Adrenal gland (tissue), 12 donors: ENCODE results near the gene CYTH3. TPM values are rescaled to one million over a fixed set of nuclear protein-coding genes. Genes with fewer than 3 reads are reported as not detected.

Experiments used
- DNase-seq, 7 donors: peaks; one replicate each; pipeline ENCODE4 v3.0.0-alpha.2; 2019 to 2020
- H3K27ac ChIP-seq, 5 donors: fragments of 200-600 bp; sonication (generic) in 4 of 5; 1 replicate in 3 of 5; 2 replicates in 2 of 5; pipeline versions ENCODE4 v1.5.1 to v1.8.0; 2016 to 2020; ENCODE audit warnings: mild to moderate bottlenecking in 1 of 5
- H3K27me3 ChIP-seq: fragments of 200-600 bp; 2 replicates; pipeline ENCODE4 v1.8.0; 2021
- H3K36me3 ChIP-seq, 2 donors: fragments of 200-600 bp; replicated peaks in 1 of 2; 1 replicate in 1 of 2; 2 replicates in 1 of 2; pipeline versions ENCODE4 v1.5.1 to v1.8.0; 2018 to 2022
- H3K4me1 ChIP-seq, 2 donors: fragments of 200-600 bp; replicated peaks in 1 of 2; 1 replicate in 1 of 2; 2 replicates in 1 of 2; pipeline versions ENCODE4 v1.5.1 to v1.8.0; 2018 to 2021
- H3K4me3 ChIP-seq, 4 donors: fragments of 200-600 bp; sonication (generic) in 3 of 4; one replicate each; pipeline ENCODE4 v1.5.1; 2016 to 2018
- H3K9me3 ChIP-seq, 3 donors: fragments of 200-600 bp; sonication (generic) in 1 of 3; replicated peaks in 1 of 3; 1 replicate in 2 of 3; 2 replicates in 1 of 3; pipeline versions ENCODE4 v1.5.1 to v1.8.0; 2016 to 2021
- CTCF ChIP-seq, 6 experiments: fragments of 450-650 bp in 4 of 6; fragments of 200-600 bp in 2 of 6; sonication (generic) in 1 of 6; IDR thresholded peaks; 1 replicate in 5 of 6; 2 replicates in 1 of 6; pipeline versions ENCODE4 v1.5.1 to v1.8.0; 2016 to 2021; ENCODE audit warnings: antibody characterized with exemption in 6 of 6, mild to moderate bottlenecking in 2 of 6, moderate library complexity in 1 of 6
- POLR2A ChIP-seq, 2 donors: fragments of 450-650 bp; IDR thresholded peaks; one replicate each; pipeline ENCODE4 v1.6.1; 2017; ENCODE audit warnings: antibody characterized with exemption in 2 of 2, mild to moderate bottlenecking in 2 of 2, moderate library complexity in 1 of 2
- WGBS, 4 donors: extraction: QIAGEN DNeasy Blood & Tissue Kit in 2 of 4; methylation state at CpG; one replicate each; pipeline versions ENCODE4 v1.1.5 to v1.1.7; 2013 to 2017; 5-methylcytosine and 5-hydroxymethylcytosine counted together
- intact Hi-C, 2 donors: fragments of 100-400 bp; cut with DNase I; formaldehyde crosslinking; loops; one replicate each; pipeline versions ENCODE4 v1.14.1 to v1.15.0; 2022 to 2023
- polyA plus RNA-seq, 3 donors: library from polyadenylated mRNA; stranded (reverse); fragments of 200-250 nt in 2 of 3; fragments of 350-450 nt in 1 of 3; fragmentation: Illumina TruSeq in 1 of 3; extraction: RNeasy Lipid Tissue Mini Kit (QIAGEN cat#74804) in 1 of 3; gene quantifications; one replicate each; pipeline ENCODE4 v1.2.3, GENCODE V29; 2013 to 2014
- total RNA-seq, 9 donors: library from RNA; depleted of rRNA in 4 of 9; stranded (reverse); fragments of >200 nt in 4 of 9; fragments of 120-200 nt in 1 of 9; fragmentation: NEBNext Ultra II Directional in 1 of 9; extraction: Animal tissue kit (Norgen Biotek cat#: 25700) in 1 of 9; gene quantifications; one replicate each; pipeline versions ENCODE4 v1.1.0 to v1.2.4, GENCODE V29; 2013 to 2023
- donor health status: healthy with polysubstance abuse.
- donor health status: Bipolar disorder and iron deficiency.
- donor health status: DM: yes; HTN: yes; CAD: no.
- donor health status: DM: no; HTN: no; CAD: no.
- donor health status: DM: no; HTN: no; CAD: no.
- donor health status: DM: yes; HTN: yes; CAD: no.

The CYTH3 gene
- total and polyA plus RNA-seq, 12 donors, result 7.9 to 34.3 (median 17.0) TPM

GRCh38 chr7:6188389-6188788 is 84.0 kb downstream of the CYTH3 start:
- H3K27me3 ChIP-seq, result no peaks in the 10 kb centered on the region
- intact Hi-C loops, result no loop called here
- no peak overlapping the region for H3K27ac ChIP-seq
- no peaks in the 10 kb centered on the region for H3K4me1 ChIP-seq
- peaks cover 0 to 8% of the 10 kb centered on the region in 2 donors for H3K36me3 ChIP-seq
- TF ChIP-seq CTCF (IDR thresholded peaks at IDR 0.05) (no peak), POLR2A (IDR thresholded peaks at IDR 0.05) (no peak)
- DNase-seq, result peak in 1 of 7 donors; percentile 38
- no peak overlapping the region for H3K4me3 ChIP-seq
- H3K9me3 ChIP-seq, result no peaks in the 10 kb centered on the region
- WGBS, 4 donors, result 87 to 94% (median 93%) methylated on average over 5 of the region's 5 CpGs

GRCh38 chr7:6186577-6186976 is 85.8 kb downstream of the CYTH3 start:
- TF ChIP-seq POLR2A (IDR thresholded peaks at IDR 0.05), result no peak
- intact Hi-C loops, result no loop called here
- Histone ChIP-seq H3K4me3 (no peak overlapping the region), H3K36me3 (peaks cover 0 to 8% of the 10 kb centered on the region in 2 donors), H3K4me1 (no peaks in the 10 kb centered on the region), H3K27ac (no peak overlapping the region), H3K27me3 (no peaks in the 10 kb centered on the region), H3K9me3 (no peaks in the 10 kb centered on the region)
- WGBS, 4 donors, result 68 to 81% (median 80%) methylated on average over 11 of the region's 11 CpGs
- DNase-seq, result peak in 1 of 7 donors; percentile 11

- Histone ChIP-seq H3K9me3 (no peaks in the 10 kb centered on the region), H3K36me3 (peaks cover 0 to 8% of the 10 kb centered on the region in 2 donors), H3K4me3 (no peak overlapping the region), H3K27ac (no peak overlapping the region), H3K27me3 (no peaks in the 10 kb centered on the region), H3K4me1 (peaks cover 10 to 12% of the 10 kb centered on the region in 2 donors)
- no peak for DNase-seq
- intact Hi-C loops, result no loop called here
- WGBS, 4 donors, result 89 to 92% (median 90%) methylated on average over 10 of the region's 10 CpGs
- TF ChIP-seq CTCF (IDR thresholded peaks at IDR 0.05) (no peak), POLR2A (IDR thresholded peaks at IDR 0.05) (no peak)
Measured at GRCh38 chr7:6182993-6183392, 89.4 kb downstream of the CYTH3 start.

- WGBS, 4 donors, result 66 to 81% (median 75%) methylated on average over 1 of the region's 1 CpG
- peaks cover 0 to 6% of the 10 kb centered on the region in 2 donors for H3K36me3 ChIP-seq
Measured at GRCh38 chr7:6181136-6181535, 91.3 kb downstream of the CYTH3 start.

More at GRCh38 chr7:6181136-6181535, 91.3 kb downstream of the CYTH3 start:
- Histone ChIP-seq H3K9me3 (no peaks in the 10 kb centered on the region), H3K27me3 (no peaks in the 10 kb centered on the region), H3K4me1 (peaks cover 15 to 16% of the 10 kb centered on the region in 2 donors), H3K27ac (no peak overlapping the region), H3K4me3 (no peak overlapping the region)
- no peak for DNase-seq
- intact Hi-C loops, result no loop called here
- no peak for TF ChIP-seq CTCF (IDR thresholded peaks at IDR 0.05)
- no peak for TF ChIP-seq POLR2A (IDR thresholded peaks at IDR 0.05)
